ENCODE results near the gene DAAM2. TPM values are rescaled to one million over a fixed set of nuclear protein-coding genes. Genes with fewer than 3 reads are reported as not detected.

Gene DAAM2
- total RNA-seq, 1 donor from 2014 or later: 87.2 TPM

DNA sequence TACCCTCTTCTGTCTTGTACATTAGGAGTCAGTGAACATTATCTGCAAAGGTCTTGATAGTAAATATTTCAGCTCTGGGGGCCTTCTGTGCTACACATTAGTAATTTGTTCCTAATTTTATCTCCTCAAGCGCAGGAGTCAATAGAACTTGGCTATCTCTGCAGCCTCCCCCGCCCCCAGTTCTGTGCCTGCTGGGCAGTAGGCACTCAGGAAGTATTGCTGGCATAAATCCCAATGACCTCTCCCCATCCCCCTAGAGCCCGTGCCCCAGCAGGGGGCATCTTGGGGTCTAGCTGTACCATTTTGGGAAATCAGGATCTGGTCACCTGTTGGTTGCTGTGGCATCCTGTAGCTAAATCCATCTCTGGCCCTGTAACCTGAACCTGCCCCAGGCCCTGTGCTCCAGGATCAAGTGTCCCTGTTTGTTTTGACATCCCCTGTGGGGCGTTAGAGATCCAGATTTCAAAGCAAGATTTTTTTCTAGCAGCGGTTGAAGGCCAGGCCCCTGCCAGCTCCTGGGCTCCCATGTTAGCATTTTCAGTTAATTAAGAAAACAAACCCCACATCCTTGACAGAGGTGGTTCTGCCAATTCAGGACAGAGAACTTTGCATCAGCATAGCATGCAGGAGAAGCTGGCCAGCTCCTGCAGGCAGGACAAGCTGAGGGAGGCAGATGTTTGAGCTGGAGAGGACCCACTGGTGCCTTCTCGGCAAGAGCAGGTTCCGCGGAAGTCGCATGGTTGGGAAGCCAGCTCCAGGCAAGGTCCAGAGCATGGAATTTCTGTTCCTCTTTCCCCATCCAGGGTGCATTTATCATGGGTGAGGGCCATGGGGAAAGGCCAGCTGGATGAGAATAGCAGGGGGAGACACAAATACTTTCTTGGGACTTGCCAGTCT is 32.1 kb downstream of the DAAM2 start:
- H3K27me3 Mint-ChIP-seq (ENCODE audit: unreplicated experiment): no peaks in the 10 kb centered on the region
- no peak for DNase-seq (ENCODE audit: extremely low spot score, unreplicated experiment)
- TF ChIP-seq, protein P1, sequence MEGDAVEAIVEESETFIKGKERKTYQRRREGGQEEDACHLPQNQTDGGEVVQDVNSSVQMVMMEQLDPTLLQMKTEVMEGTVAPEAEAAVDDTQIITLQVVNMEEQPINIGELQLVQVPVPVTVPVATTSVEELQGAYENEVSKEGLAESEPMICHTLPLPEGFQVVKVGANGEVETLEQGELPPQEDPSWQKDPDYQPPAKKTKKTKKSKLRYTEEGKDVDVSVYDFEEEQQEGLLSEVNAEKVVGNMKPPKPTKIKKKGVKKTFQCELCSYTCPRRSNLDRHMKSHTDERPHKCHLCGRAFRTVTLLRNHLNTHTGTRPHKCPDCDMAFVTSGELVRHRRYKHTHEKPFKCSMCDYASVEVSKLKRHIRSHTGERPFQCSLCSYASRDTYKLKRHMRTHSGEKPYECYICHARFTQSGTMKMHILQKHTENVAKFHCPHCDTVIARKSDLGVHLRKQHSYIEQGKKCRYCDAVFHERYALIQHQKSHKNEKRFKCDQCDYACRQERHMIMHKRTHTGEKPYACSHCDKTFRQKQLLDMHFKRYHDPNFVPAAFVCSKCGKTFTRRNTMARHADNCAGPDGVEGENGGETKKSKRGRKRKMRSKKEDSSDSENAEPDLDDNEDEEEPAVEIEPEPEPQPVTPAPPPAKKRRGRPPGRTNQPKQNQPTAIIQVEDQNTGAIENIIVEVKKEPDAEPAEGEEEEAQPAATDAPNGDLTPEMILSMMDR (IDR thresholded peaks at IDR 0.05): no peak
- H3K36me3 Mint-ChIP-seq (ENCODE audit: unreplicated experiment): peaks cover 9% of the 10 kb centered on the region
- no peaks in the 10 kb centered on the region for H3K9me3 Mint-ChIP-seq (ENCODE audit: unreplicated experiment)
- peaks cover 71% of the 10 kb centered on the region for H3K4me1 Mint-ChIP-seq (ENCODE audit: unreplicated experiment)
- peak overlapping the region; percentile 85 for H3K27ac Mint-ChIP-seq (ENCODE audit: unreplicated experiment)
- peak overlapping the region; percentile 50 for H3K4me3 Mint-ChIP-seq (ENCODE audit: unreplicated experiment)

DNA sequence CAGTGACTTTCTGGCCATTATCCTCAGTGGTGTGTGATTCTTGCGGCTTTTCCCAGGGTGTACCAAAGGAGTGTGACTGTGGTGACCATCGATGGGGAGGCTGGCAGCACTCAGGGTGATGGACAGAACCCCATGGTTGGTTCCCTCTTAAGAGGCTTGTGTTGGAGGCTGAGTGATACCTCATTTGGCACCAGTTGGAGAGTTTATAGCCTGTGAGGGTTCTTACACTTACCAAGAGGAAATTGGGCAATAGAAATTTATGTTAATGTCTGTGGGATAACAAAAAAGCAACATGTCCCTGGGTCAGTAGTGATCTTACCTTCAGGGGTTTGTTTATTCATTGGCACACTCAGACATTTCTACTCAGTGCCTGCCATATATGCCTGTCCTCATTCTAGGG is 37.2 kb downstream of the DAAM2 start:
- TF ChIP-seq, protein P1 (IDR thresholded peaks at IDR 0.05): no peak
- no peak for DNase-seq (ENCODE audit: extremely low spot score, unreplicated experiment)
- H3K36me3 Mint-ChIP-seq (ENCODE audit: unreplicated experiment): peaks cover 11% of the 10 kb centered on the region
- no peak overlapping the region for H3K4me3 Mint-ChIP-seq (ENCODE audit: unreplicated experiment)
- H3K27me3 Mint-ChIP-seq (ENCODE audit: unreplicated experiment): no peaks in the 10 kb centered on the region
- peaks cover 42% of the 10 kb centered on the region for H3K4me1 Mint-ChIP-seq (ENCODE audit: unreplicated experiment)
- H3K27ac Mint-ChIP-seq (ENCODE audit: unreplicated experiment): no peak overlapping the region
- no peaks in the 10 kb centered on the region for H3K9me3 Mint-ChIP-seq (ENCODE audit: unreplicated experiment)

DNA sequence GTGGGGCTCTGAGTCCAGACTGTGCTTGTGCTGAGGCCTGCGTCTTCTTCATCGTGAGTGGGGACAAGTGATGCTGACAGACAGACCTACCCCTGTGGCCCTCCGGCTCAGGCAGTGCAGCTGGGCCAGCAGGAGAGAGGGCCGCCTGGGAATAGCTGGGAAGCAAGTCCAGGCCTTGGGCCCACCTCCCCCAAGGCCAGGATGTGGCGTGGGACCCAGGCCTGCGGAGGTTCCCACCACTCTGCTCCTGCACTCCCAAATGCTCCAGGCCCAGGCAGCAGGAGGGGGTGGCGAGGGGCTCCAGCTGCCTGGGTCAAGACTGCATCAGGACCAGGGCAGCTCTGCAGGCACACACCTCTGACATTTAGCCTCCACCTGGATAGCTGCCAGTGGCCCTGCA is 38.3 kb downstream of the DAAM2 start:
- Mint-ChIP-seq H3K4me1 (ENCODE audit: unreplicated experiment) (peaks cover 41% of the 10 kb centered on the region), H3K36me3 (ENCODE audit: unreplicated experiment) (peaks cover 11% of the 10 kb centered on the region), H3K27me3 (ENCODE audit: unreplicated experiment) (no peaks in the 10 kb centered on the region)

GRCh38 chr6:39831701-39832100 is 39.5 kb downstream of the DAAM2 start:
- Mint-ChIP-seq H3K27me3 (ENCODE audit: unreplicated experiment) (no peaks in the 10 kb centered on the region), H3K4me3 (ENCODE audit: unreplicated experiment) (no peak overlapping the region), H3K9me3 (ENCODE audit: unreplicated experiment) (no peaks in the 10 kb centered on the region), H3K27ac (ENCODE audit: unreplicated experiment) (no peak overlapping the region), H3K36me3 (ENCODE audit: unreplicated experiment) (peaks cover 11% of the 10 kb centered on the region), H3K4me1 (ENCODE audit: unreplicated experiment) (peaks cover 42% of the 10 kb centered on the region)
- no peak for DNase-seq (ENCODE audit: extremely low spot score, unreplicated experiment)
- TF ChIP-seq, protein P1 (IDR thresholded peaks at IDR 0.05): no peak

More for the DNA sequence above, 38.3 kb downstream of the DAAM2 start:
- TF ChIP-seq, protein P1 (IDR thresholded peaks at IDR 0.05): no peak
- no peak for DNase-seq (ENCODE audit: extremely low spot score, unreplicated experiment)
- no peak overlapping the region for H3K4me3 Mint-ChIP-seq (ENCODE audit: unreplicated experiment)
- no peak overlapping the region for H3K27ac Mint-ChIP-seq (ENCODE audit: unreplicated experiment)
- H3K9me3 Mint-ChIP-seq (ENCODE audit: unreplicated experiment): no peaks in the 10 kb centered on the region

GRCh38 chr6:39834278-39834677 is 42.1 kb downstream of the DAAM2 start:
- H3K36me3 Mint-ChIP-seq (ENCODE audit: unreplicated experiment): peaks cover 21% of the 10 kb centered on the region
- TF ChIP-seq, protein P1 (IDR thresholded peaks at IDR 0.05): no peak
- H3K4me3 Mint-ChIP-seq (ENCODE audit: unreplicated experiment): no peak overlapping the region
- no peaks in the 10 kb centered on the region for H3K9me3 Mint-ChIP-seq (ENCODE audit: unreplicated experiment)
- H3K4me1 Mint-ChIP-seq (ENCODE audit: unreplicated experiment): peaks cover 43% of the 10 kb centered on the region
- no peaks in the 10 kb centered on the region for H3K27me3 Mint-ChIP-seq (ENCODE audit: unreplicated experiment)
- H3K27ac Mint-ChIP-seq (ENCODE audit: unreplicated experiment): no peak overlapping the region
- no peak for DNase-seq (ENCODE audit: extremely low spot score, unreplicated experiment)
